Breast epithelium (tissue), 4 donors: ENCODE results near the gene MRPL27. TPM values are rescaled to one million over a fixed set of nuclear protein-coding genes. Genes with fewer than 3 reads are reported as not detected.
A peak's percentile ranks its signal among the peaks of the same experiment; 100 is the strongest.

Source experiments
- DNase-seq, 2 donors: peaks; one replicate each; pipeline ENCODE4 v3.0.0-alpha.2; 2019; ENCODE audit warnings: low spot score in 2 of 2
- H3K27ac ChIP-seq, 2 donors: fragments of 200-600 bp; sonication (generic) in 1 of 2; one replicate each; pipeline ENCODE4 v1.5.1; 2016 to 2019; ENCODE audit warnings: mild to moderate bottlenecking in 1 of 2
- H3K27me3 ChIP-seq, 2 donors: fragments of 200-600 bp; sonication (generic) in 1 of 2; one replicate each; pipeline versions ENCODE4 v1.5.1 to v1.6.0; 2017 to 2019; ENCODE audit warnings: control low read depth in 1 of 2, mild to moderate bottlenecking in 1 of 2
- H3K36me3 ChIP-seq: fragments of 200-600 bp; one replicate; pipeline ENCODE4 v1.5.1; 2019
- H3K4me1 ChIP-seq, 2 donors: fragments of 200-600 bp; sonication (generic); one replicate each; pipeline ENCODE4 v1.5.1; 2016 to 2019; ENCODE audit warnings: control low read depth in 1 of 2
- H3K4me3 ChIP-seq, 3 donors: fragments of 200-600 bp; sonication (generic); 1 replicate in 2 of 3; 2 replicates in 1 of 3; pipeline ENCODE4 v1.5.1; 2016 to 2019; ENCODE audit warnings: mild to moderate bottlenecking in 3 of 3, moderate library complexity in 2 of 3
- H3K9me3 ChIP-seq, 2 donors: fragments of 200-600 bp; sonication (generic) in 1 of 2; one replicate each; pipeline ENCODE4 v1.5.1; 2016 to 2019; ENCODE audit warnings: control low read depth in 1 of 2
- POLR2A ChIP-seq: fragments of 450-650 bp; IDR thresholded peaks from one replicate; pipeline ENCODE4 v1.6.1; 2016; ENCODE audit warnings: antibody characterized with exemption, mild to moderate bottlenecking, moderate library complexity
- POLR2AphosphoS5 ChIP-seq, 3 donors: sonication (generic); formaldehyde crosslinking; IDR thresholded peaks; one replicate each; pipeline ENCODE4 v1.6.1; 2017; ENCODE audit warnings: antibody characterized with exemption in 3 of 3
- intact Hi-C: fragments of 100-400 bp; cut with DNase I; formaldehyde crosslinking; loops from one replicate; pipeline ENCODE4 v1.15.1; 2023; ENCODE audit warnings: low total_unique reads
- total RNA-seq, 3 donors: library from RNA; depleted of rRNA; stranded (reverse); fragments of >200 nt; gene quantifications; one replicate each; pipeline ENCODE4 v1.1.0, GENCODE V29; 2016
- TF ChIP-seq, protein P1 (sequence below), 3 donors: fragments of 450-650 bp; IDR thresholded peaks; one replicate each; pipeline ENCODE4 v1.5.1; 2016 to 2017; ENCODE audit warnings: antibody characterized with exemption in 3 of 3, mild to moderate bottlenecking in 3 of 3, moderate library complexity in 3 of 3

MRPL27 gene
- total RNA-seq, 3 donors from 2014 or later: 46.0 to 64.9 (median 49.1) TPM

DNA sequence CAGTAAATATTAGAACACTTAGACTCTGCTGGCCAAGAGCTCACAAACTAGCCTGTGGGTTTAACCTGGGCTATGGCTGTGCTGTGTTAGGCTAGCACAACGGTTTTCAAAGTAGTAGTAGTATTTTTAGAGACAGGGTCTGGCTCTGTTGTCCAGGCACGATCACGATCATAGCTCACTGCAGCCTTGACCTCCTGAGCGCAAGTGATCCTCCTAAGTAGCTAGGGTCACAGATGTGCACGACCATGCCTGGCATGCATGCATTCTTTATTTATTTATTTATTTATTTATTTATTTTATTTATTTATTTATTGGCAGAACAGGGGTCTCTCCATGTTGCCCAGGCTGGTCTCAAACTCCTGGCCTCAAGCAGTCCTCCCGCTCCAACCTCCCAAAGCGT, 10.3 kb downstream of the MRPL27 start:
- H3K36me3 ChIP-seq: no peaks in the 10 kb centered on the region
- no peak overlapping the region for H3K4me3 ChIP-seq
- TF ChIP-seq POLR2AphosphoS5 (IDR thresholded peaks at IDR 0.05): no peak
- no peak for TF ChIP-seq POLR2A
- TF ChIP-seq, protein P1, sequence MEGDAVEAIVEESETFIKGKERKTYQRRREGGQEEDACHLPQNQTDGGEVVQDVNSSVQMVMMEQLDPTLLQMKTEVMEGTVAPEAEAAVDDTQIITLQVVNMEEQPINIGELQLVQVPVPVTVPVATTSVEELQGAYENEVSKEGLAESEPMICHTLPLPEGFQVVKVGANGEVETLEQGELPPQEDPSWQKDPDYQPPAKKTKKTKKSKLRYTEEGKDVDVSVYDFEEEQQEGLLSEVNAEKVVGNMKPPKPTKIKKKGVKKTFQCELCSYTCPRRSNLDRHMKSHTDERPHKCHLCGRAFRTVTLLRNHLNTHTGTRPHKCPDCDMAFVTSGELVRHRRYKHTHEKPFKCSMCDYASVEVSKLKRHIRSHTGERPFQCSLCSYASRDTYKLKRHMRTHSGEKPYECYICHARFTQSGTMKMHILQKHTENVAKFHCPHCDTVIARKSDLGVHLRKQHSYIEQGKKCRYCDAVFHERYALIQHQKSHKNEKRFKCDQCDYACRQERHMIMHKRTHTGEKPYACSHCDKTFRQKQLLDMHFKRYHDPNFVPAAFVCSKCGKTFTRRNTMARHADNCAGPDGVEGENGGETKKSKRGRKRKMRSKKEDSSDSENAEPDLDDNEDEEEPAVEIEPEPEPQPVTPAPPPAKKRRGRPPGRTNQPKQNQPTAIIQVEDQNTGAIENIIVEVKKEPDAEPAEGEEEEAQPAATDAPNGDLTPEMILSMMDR (IDR thresholded peaks at IDR 0.05): no peak
- no peaks in the 10 kb centered on the region for H3K27me3 ChIP-seq
- DNase-seq: no peak
- intact Hi-C loops: no loop called here
- no peaks in the 10 kb centered on the region for H3K9me3 ChIP-seq
- no peaks in the 10 kb centered on the region for H3K4me1 ChIP-seq
- no peak overlapping the region for H3K27ac ChIP-seq

DNA sequence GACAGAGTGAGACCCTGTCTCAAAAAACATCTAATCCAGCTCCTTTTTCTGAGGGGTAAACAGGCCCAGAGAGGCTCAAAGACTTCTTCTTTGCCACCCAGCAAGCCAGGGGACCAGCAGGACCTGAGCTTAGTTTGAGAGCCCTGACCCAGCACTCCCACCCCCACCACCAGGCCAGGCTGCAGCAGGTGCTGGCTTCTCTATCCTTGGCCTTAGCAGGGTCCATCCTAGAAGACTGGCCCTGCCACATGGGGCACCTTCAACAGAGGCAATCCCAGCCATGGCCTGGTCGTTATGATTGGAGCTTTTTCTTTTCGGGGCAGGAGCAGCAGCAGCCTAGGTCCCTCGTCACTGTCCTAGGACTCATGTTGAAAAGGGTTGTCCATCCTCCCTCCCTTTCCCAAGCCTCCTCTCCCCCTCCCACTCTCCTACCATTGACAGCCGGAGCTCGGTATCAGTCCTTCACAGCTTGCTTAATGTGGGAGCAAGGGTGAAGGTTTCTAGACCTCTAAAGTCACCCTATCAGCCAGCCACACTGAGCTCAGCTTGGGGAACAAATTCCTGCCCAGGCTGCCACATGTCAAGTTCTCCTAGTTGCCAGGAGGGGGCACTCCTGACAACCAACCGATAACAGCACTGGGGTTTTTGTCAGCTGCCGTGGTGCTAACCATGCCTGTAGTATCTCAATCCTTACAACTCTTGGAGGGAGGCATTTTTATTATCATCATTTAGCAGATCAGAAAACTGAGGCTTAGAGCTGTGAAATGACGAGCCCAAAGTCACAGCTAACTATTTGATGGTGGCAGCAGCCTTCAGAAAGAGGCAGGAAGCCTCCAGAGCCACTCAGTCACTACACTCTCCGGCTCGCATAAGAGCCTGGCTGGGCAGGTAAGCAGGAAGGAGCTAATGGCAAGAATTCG, 11.2 kb downstream of the MRPL27 start:
- H3K27ac ChIP-seq: peak overlapping the region; percentile 40 to 52
- no peaks in the 10 kb centered on the region for H3K4me1 ChIP-seq
- H3K9me3 ChIP-seq: no peaks in the 10 kb centered on the region
- no peak overlapping the region for H3K4me3 ChIP-seq
- no peak for TF ChIP-seq POLR2AphosphoS5 (IDR thresholded peaks at IDR 0.05)
- TF ChIP-seq POLR2A: no peak
- TF ChIP-seq, protein P1 (IDR thresholded peaks at IDR 0.05): peak; percentile 28 to 68 (median 66)
- DNase-seq: no peak
- no peaks in the 10 kb centered on the region for H3K27me3 ChIP-seq
- intact Hi-C loops: no loop called here
- H3K36me3 ChIP-seq: peaks cover 3% of the 10 kb centered on the region

DNA sequence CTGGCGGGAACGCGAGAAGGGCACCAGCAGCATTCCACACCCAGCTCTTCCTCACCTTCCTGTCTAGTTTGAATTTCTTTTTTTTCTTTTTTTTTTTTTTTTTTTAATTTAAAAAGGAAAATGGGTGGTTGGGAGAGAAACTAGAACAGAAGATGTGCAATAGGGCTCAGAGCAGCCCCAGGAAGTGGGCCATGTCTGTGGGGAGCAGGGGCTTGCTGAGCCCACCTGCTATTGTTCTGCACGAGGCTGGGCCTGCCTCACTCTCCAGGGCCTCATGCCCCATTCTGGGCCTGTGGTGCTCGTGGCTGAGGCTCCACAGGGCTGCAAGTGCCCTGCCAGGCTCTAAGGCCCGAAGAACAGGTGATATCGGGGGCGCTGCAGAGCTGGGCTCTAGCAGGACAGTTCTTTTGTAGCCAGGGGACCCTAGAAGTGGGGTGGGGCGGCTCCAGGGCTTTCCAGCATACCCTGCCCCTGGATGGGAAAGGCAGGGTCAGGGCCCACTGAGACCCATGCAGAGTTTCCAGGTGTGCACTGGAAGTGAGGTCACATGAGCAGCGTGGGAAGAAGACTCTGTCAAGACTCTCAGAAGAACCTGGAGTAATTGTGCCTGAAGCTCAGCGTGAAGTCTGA, 12.4 kb downstream of the MRPL27 start:
- TF ChIP-seq POLR2AphosphoS5 (IDR thresholded peaks at IDR 0.05) (no peak), POLR2A (no peak)
- TF ChIP-seq, protein P1 (IDR thresholded peaks at IDR 0.05): no peak
- H3K4me3 ChIP-seq: no peak overlapping the region
- no peaks in the 10 kb centered on the region for H3K4me1 ChIP-seq
- intact Hi-C loops: no loop called here
- H3K36me3 ChIP-seq: peaks cover 5% of the 10 kb centered on the region
- no peaks in the 10 kb centered on the region for H3K27me3 ChIP-seq
- H3K27ac ChIP-seq: no peak overlapping the region
- no peak for DNase-seq
- H3K9me3 ChIP-seq: no peaks in the 10 kb centered on the region

DNA sequence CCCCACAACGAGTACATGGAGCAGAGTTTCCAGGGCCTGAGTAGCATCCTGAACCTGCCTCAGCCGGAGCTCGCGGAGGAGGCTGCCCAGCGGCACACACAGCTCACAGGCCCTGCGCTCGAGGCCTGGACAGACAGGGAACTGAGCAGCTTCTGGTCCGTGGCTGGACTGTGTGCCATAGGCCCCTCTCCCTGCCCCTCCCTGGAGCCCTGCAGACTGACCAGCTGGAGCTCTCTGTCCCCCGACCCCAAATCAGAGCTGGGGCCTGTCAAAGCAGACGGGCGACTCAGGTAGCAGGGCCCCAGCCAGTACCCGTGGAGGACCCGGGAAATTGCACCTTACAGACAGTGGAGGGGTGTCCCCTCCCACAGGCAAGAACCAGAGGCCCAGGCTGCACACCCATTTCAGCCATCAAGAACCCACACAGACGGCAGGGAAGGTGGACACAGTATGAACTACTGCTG, 13.0 kb downstream of the MRPL27 start:
- TF ChIP-seq, protein P1 (IDR thresholded peaks at IDR 0.05): no peak
- no peak for TF ChIP-seq POLR2AphosphoS5 (IDR thresholded peaks at IDR 0.05)
- TF ChIP-seq POLR2A: no peak
- DNase-seq: no peak
- Histone ChIP-seq H3K4me1 (no peaks in the 10 kb centered on the region), H3K4me3 (no peak overlapping the region), H3K27me3 (no peaks in the 10 kb centered on the region), H3K9me3 (no peaks in the 10 kb centered on the region), H3K27ac (no peak overlapping the region), H3K36me3 (peaks cover 5% of the 10 kb centered on the region)
- intact Hi-C loops: no loop called here
